Psoas muscle (tissue), 8 donors: ENCODE data around the gene JADE3. TPM values are rescaled to one million over a fixed set of nuclear protein-coding genes. Genes with fewer than 3 reads are reported as not detected.

Experiments used
- ATAC-seq, 4 donors: fragments of 200-7000 bp; cut with Tn5 transposase; one replicate each; pipeline ENCODE4 v1.9.1; 2020; ENCODE audit warnings: moderate library complexity in 3 of 4, mild to moderate bottlenecking in 2 of 4
- DNase-seq, 2 donors: peaks; one replicate each; pipeline ENCODE4 v3.0.0-alpha.2; 2020
- H3K27ac ChIP-seq: fragments of 200-600 bp; one replicate; pipeline ENCODE4 v1.8.0; 2022
- H3K27me3 ChIP-seq, 3 donors: fragments of 200-600 bp in 1 of 3; one replicate each; pipeline versions ENCODE4 v1.6.1 to v1.8.0; 2013 to 2022; ENCODE audit warnings: low read length in 2 of 3, mild to moderate bottlenecking in 2 of 3, moderate library complexity in 1 of 3; ENCODE audit not compliant: insufficient read depth in 3 of 3
- H3K36me3 ChIP-seq, 2 donors: fragments of 200-600 bp in 1 of 2; one replicate each; pipeline versions ENCODE4 v1.6.1 to v1.8.0; 2013 to 2022; ENCODE audit warnings: low read depth in 1 of 2, mild to moderate bottlenecking in 1 of 2, moderate library complexity in 1 of 2; ENCODE audit not compliant: insufficient read depth in 1 of 2
- H3K4me1 ChIP-seq: fragments of 200-600 bp; one replicate; pipeline ENCODE4 v1.8.0; 2022
- H3K4me3 ChIP-seq: fragments of 200-600 bp; one replicate; pipeline ENCODE4 v1.8.0; 2022; ENCODE audit warnings: mild to moderate bottlenecking
- H3K9me3 ChIP-seq: fragments of 200-600 bp; one replicate; pipeline ENCODE4 v1.8.0; 2022
- WGBS, 3 donors: extraction: QIAGEN DNeasy Blood & Tissue Kit; methylation state at CpG; one replicate each; pipeline versions ENCODE4 v1.1.6 to v1.1.7; 2013; 5-methylcytosine and 5-hydroxymethylcytosine counted together
- intact Hi-C, 2 donors: fragments of 100-400 bp; cut with DNase I; formaldehyde crosslinking; loops; one replicate each; pipeline versions ENCODE4 v1.11.0 to v1.14.2; 2022
- polyA plus RNA-seq, 3 donors: library from polyadenylated mRNA; stranded (reverse); fragments of 200-250 nt; gene quantifications; one replicate each; pipeline ENCODE4 v1.2.3, GENCODE V29; 2013
- total RNA-seq, 4 donors: library from RNA; stranded (reverse); fragmentation: NEBNext Ultra II Directional in 2 of 4; extraction: Animal tissue kit (Norgen Biotek cat#: 25700) in 2 of 4; gene quantifications; one replicate each; pipeline versions ENCODE4 v1.2.1 to v1.2.4, GENCODE V29; 2021 to 2023
- TF ChIP-seq, protein P1 (sequence below): fragments of 200-600 bp; IDR thresholded peaks from one replicate; pipeline ENCODE4 v1.8.0; 2022; ENCODE audit warnings: antibody characterized with exemption
- donor health status: healthy with polysubstance abuse.
- donor health status: DM: no; HTN: no; CAD: no; lungs with moderate emphysema.
- donor health status: Bipolar disorder and iron deficiency.
- donor health status: healthy.
- donor health status: DM: yes; HTN: yes; CAD: no.
- donor health status: DM: no; HTN: no; CAD: no.
- donor health status: DM: no; HTN: no; CAD: no.
- donor health status: DM: yes; HTN: yes; CAD: no.

JADE3 gene
- total and polyA plus RNA-seq, 7 donors = 1.2 to 2.8 (median 1.8) TPM

DNA sequence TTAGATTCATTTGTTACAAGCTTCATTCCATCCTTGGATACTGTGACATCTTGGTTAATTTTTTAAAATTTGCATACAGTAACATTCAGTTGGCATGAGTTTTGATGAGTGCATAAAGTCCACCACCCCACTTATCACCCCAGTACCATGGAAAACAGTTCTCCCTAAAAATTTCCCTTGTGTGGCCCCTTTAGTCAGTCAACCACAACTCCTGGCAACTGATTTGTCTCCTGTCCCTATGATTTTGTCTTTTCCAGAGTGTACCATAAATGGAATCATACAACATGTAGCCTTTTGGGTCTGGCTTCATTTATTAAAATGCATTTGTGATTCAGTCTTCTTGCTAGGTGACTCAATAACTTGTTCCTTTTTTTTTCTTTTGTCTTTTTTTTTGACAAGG lies 45.5 kb upstream of the JADE3 start:
- Histone ChIP-seq H3K9me3 (no peaks in the 10 kb centered on the region), H3K27me3 (no peaks in the 10 kb centered on the region), H3K27ac (no peak overlapping the region), H3K36me3 (no peaks in the 10 kb centered on the region), H3K4me3 (no peak overlapping the region), H3K4me1 (no peaks in the 10 kb centered on the region)
- TF ChIP-seq, protein P1, sequence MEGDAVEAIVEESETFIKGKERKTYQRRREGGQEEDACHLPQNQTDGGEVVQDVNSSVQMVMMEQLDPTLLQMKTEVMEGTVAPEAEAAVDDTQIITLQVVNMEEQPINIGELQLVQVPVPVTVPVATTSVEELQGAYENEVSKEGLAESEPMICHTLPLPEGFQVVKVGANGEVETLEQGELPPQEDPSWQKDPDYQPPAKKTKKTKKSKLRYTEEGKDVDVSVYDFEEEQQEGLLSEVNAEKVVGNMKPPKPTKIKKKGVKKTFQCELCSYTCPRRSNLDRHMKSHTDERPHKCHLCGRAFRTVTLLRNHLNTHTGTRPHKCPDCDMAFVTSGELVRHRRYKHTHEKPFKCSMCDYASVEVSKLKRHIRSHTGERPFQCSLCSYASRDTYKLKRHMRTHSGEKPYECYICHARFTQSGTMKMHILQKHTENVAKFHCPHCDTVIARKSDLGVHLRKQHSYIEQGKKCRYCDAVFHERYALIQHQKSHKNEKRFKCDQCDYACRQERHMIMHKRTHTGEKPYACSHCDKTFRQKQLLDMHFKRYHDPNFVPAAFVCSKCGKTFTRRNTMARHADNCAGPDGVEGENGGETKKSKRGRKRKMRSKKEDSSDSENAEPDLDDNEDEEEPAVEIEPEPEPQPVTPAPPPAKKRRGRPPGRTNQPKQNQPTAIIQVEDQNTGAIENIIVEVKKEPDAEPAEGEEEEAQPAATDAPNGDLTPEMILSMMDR = no peak
- DNase-seq (no peak), ATAC-seq (no peak)
- intact Hi-C loops = loop anchor here in 1 of 2 donors (10.0 kb wide), 1 partner anchor 88 kb away; no protein-coding TSS in a partner anchor

DNA sequence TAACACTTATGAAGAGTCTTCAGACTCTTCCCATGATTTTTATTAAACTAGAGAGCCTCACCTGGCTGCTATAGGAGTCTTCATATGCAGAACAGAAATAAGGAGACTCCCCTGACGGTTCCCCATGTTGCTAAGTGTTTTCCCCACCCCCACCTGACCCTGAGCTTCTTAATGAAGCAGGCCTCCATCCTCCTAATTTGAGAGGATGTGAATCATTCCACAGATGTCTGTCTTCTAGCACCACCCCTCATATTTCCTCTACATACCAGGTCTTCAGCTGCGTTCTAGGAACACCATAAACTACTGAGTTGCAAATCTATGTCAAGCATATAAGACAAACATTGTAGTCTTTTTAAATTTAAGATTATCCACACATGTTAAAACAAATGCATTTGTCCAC lies 38.5 kb upstream of the JADE3 start:
- Histone ChIP-seq H3K4me1 (no peaks in the 10 kb centered on the region), H3K4me3 (no peak overlapping the region), H3K36me3 (no peaks in the 10 kb centered on the region), H3K27me3 (no peaks in the 10 kb centered on the region), H3K27ac (no peak overlapping the region), H3K9me3 (no peaks in the 10 kb centered on the region)
- ATAC-seq (no peak), DNase-seq (no peak)
- TF ChIP-seq, protein P1 = no peak
- intact Hi-C loops = no loop called here
- WGBS, 3 donors = 49 to 78% (median 65%) methylated on average over 2 of the region's 2 CpGs

DNA sequence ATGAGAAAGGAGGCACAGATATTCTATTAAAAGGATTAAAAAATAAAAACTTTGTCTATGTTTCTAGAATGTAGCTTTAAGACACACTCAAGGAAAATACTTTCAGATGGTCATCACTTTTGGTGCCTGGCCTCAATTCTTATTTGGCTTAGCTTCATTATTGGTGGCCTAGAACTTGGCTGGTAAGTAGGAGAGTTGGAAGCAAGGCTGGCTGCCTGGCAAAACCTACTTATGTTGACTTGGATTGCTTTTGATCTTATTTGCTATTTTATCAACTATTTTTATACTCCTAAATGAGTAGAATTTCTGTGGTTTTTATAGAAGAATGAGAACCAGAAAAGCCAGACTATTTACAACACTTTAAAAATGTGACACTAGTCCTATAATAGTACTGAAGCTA lies 35.3 kb upstream of the JADE3 start:
- Histone ChIP-seq H3K27ac (no peak overlapping the region), H3K36me3 (no peaks in the 10 kb centered on the region), H3K27me3 (no peaks in the 10 kb centered on the region), H3K9me3 (no peaks in the 10 kb centered on the region), H3K4me3 (no peak overlapping the region), H3K4me1 (no peaks in the 10 kb centered on the region)
- TF ChIP-seq, protein P1 = no peak
- no peak for ATAC-seq
- no peak for DNase-seq
- intact Hi-C loops = no loop called here

DNA sequence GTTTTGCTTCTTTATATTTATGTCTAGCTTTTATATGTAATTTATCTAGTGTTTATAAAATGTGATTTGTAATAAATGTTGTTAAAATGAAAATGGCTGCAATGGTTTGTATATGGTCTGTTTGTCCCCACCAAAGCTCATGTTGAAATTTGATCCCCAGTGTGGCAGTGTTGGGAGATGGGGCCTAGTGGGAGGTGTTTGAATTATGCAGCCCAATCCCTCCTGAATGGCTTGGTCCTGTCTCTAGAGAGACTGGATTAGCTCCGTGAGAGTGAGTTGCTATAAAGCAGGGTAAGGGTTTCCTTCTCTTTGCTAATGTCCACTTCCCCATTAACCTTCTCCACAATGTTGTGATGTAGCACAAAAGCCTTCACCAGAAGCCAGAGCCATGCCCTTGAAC lies 30.0 kb upstream of the JADE3 start:
- intact Hi-C loops = no loop called here
- peaks cover 0 to 7% (median 0%) of the 10 kb centered on the region in 3 donors for H3K27me3 ChIP-seq
- H3K9me3 ChIP-seq = no peaks in the 10 kb centered on the region
- 41 to 82% (median 50%) methylated on average over 1 of the region's 1 CpG for WGBS, 3 donors
- no peak overlapping the region for H3K4me3 ChIP-seq
- H3K4me1 ChIP-seq = no peaks in the 10 kb centered on the region
- DNase-seq (no peak), ATAC-seq (no peak)
- no peak overlapping the region for H3K27ac ChIP-seq
- TF ChIP-seq, protein P1 = no peak
- H3K36me3 ChIP-seq = no peaks in the 10 kb centered on the region

DNA sequence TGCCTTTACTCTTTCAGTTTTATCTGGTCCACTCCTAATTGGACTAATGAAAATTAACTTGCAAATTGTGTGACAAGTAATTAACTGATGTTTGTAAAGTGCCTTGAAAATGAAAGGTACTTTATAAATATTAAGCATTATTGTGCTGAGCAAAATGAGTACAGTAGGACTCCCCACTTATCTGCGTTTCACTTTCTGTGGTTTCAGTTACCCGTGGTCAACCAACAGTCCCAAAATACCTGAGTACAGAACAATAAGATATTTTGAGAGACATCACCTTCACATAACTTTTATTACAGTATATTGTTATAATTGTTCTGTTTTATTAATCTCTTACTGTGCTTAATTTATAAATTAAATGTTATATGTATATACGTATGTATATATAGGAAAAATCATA lies 27.4 kb upstream of the JADE3 start:
- WGBS, 3 donors = 83 to 97% (median 94%) methylated on average over 3 of the region's 3 CpGs
- TF ChIP-seq, protein P1 = no peak
- no peak for ATAC-seq
- Histone ChIP-seq H3K27ac (no peak overlapping the region), H3K9me3 (no peaks in the 10 kb centered on the region), H3K27me3 (peaks cover 0 to 10% (median 0%) of the 10 kb centered on the region in 3 donors), H3K36me3 (no peaks in the 10 kb centered on the region), H3K4me3 (no peak overlapping the region), H3K4me1 (no peaks in the 10 kb centered on the region)
- intact Hi-C loops = no loop called here
- no peak for DNase-seq
